H9 (cell line): ENCODE data around the gene MX1. TPM values are rescaled to one million over a fixed set of nuclear protein-coding genes. Genes with fewer than 3 reads are reported as not detected.

Experiments
- DNase-seq: peaks from one replicate; pipeline ENCODE4 v3.0.0-alpha.2; 2017
- H2AFZ ChIP-seq: one replicate; pipeline ENCODE4 v1.6.1; 2013; ENCODE audit warnings: mild to moderate bottlenecking, low read length, control low read depth, moderate library complexity
- H2AK5ac ChIP-seq: 2 replicates; pipeline ENCODE4 v1.6.1; 2013; ENCODE audit warnings: low read length, control low read depth, mixed read lengths; ENCODE audit not compliant: insufficient read length
- H2BK120ac ChIP-seq: one replicate; pipeline ENCODE4 v1.6.1; 2013; ENCODE audit warnings: low read depth, mild to moderate bottlenecking, low read length, control low read depth, inconsistent platforms; ENCODE audit not compliant: poor library complexity, severe bottlenecking
- H2BK12ac ChIP-seq: 2 replicates; pipeline ENCODE4 v1.6.1; 2013; ENCODE audit warnings: low read length, control low read depth, mixed read lengths, low read depth; ENCODE audit not compliant: insufficient read length
- H2BK15ac ChIP-seq: 2 replicates; pipeline ENCODE4 v1.6.1; 2013; ENCODE audit warnings: low read depth, low read length, control low read depth
- H2BK20ac ChIP-seq: one replicate; pipeline ENCODE4 v1.6.1; 2013; ENCODE audit warnings: low read depth, mild to moderate bottlenecking, low read length, control low read depth, inconsistent platforms; ENCODE audit not compliant: poor library complexity, severe bottlenecking
- H2BK5ac ChIP-seq: 2 replicates; pipeline ENCODE4 v1.6.1; 2013; ENCODE audit warnings: low read length, control low read depth, mixed read lengths; ENCODE audit not compliant: insufficient read length
- H3K14ac ChIP-seq: 2 replicates; pipeline ENCODE4 v1.6.1; 2013; ENCODE audit warnings: low read length, control low read depth; ENCODE audit not compliant: insufficient read depth
- H3K18ac ChIP-seq: 2 replicates; pipeline ENCODE4 v1.6.1; 2013; ENCODE audit warnings: low read depth, mild to moderate bottlenecking, mixed read lengths, low read length, control low read depth; ENCODE audit not compliant: insufficient read length
- H3K23ac ChIP-seq: 2 replicates; pipeline ENCODE4 v1.6.1; 2013; ENCODE audit warnings: low read length, control low read depth, mixed read lengths, low read depth; ENCODE audit not compliant: insufficient read length
- H3K23me2 ChIP-seq: 2 replicates; pipeline ENCODE4 v1.6.1; 2013; ENCODE audit warnings: low read depth, mild to moderate bottlenecking, mixed read lengths, low read length, control low read depth; ENCODE audit not compliant: insufficient read length, poor library complexity, severe bottlenecking
- H3K27ac ChIP-seq: 2 replicates; pipeline ENCODE4 v1.5.1; 2013; ENCODE audit warnings: low read length, control low read depth, mixed read lengths, low read depth; ENCODE audit not compliant: insufficient read length
- H3K27me3 ChIP-seq: 2 replicates; pipeline ENCODE4 v1.6.1; 2013; ENCODE audit warnings: low read length, control low read depth, inconsistent platforms; ENCODE audit not compliant: insufficient read depth
- H3K4ac ChIP-seq: 2 replicates; pipeline ENCODE4 v1.6.1; 2013; ENCODE audit warnings: low read depth, mild to moderate bottlenecking, control low read depth, inconsistent platforms, low read length, moderate library complexity
- H3K4me1 ChIP-seq: 2 replicates; pipeline ENCODE4 v1.6.1; 2013; ENCODE audit warnings: low read length, control low read depth, inconsistent platforms; ENCODE audit not compliant: insufficient read depth
- H3K4me2 ChIP-seq: 2 replicates; pipeline ENCODE4 v1.6.1; 2013; ENCODE audit warnings: low read length, control low read depth, mixed read lengths; ENCODE audit not compliant: insufficient read length, insufficient read depth
- H3K56ac ChIP-seq: 2 replicates; pipeline ENCODE4 v1.6.1; 2013; ENCODE audit warnings: low read depth, mild to moderate bottlenecking, mixed read lengths, low read length, control low read depth; ENCODE audit not compliant: insufficient read length
- H3K79me1 ChIP-seq: 2 replicates; pipeline ENCODE4 v1.6.1; 2013; ENCODE audit warnings: low read depth, mild to moderate bottlenecking, moderate library complexity, low read length, control low read depth, inconsistent platforms; ENCODE audit not compliant: insufficient read depth, poor library complexity, severe bottlenecking
- H3K79me2 ChIP-seq: 2 replicates; pipeline ENCODE4 v1.6.1; 2013; ENCODE audit warnings: low read length, control low read depth, inconsistent platforms; ENCODE audit not compliant: insufficient read depth
- H3K9ac ChIP-seq: 2 replicates; pipeline ENCODE4 v1.6.1; 2013; ENCODE audit warnings: low read length, control low read depth, mixed read lengths; ENCODE audit not compliant: insufficient read length; ENCODE audit errors: extremely low read depth
- H3K9me3 ChIP-seq: one replicate; pipeline ENCODE4 v1.6.1; 2013; ENCODE audit warnings: low read depth, low read length, inconsistent platforms; ENCODE audit not compliant: control insufficient read depth
- H3T11ph ChIP-seq: one replicate; pipeline ENCODE4 v1.6.1; 2013; ENCODE audit warnings: mild to moderate bottlenecking, low read length, control low read depth, inconsistent platforms
- H4K20me1 ChIP-seq: one replicate; pipeline ENCODE4 v1.6.1; 2013; ENCODE audit not compliant: control insufficient read depth, insufficient read length, insufficient read depth
- H4K5ac ChIP-seq: 2 replicates; pipeline ENCODE4 v1.6.1; 2013; ENCODE audit warnings: low read depth, mild to moderate bottlenecking, mixed read lengths, low read length, control low read depth; ENCODE audit not compliant: insufficient read length
- H4K8ac ChIP-seq: replicated peaks from 2 replicates; pipeline ENCODE4 v1.6.1; 2013; ENCODE audit warnings: low read length, control low read depth, mixed read lengths, low read depth; ENCODE audit not compliant: insufficient read length
- H4K91ac ChIP-seq: 2 replicates; pipeline ENCODE4 v1.6.1; 2013; ENCODE audit warnings: low read depth, mild to moderate bottlenecking, moderate library complexity, mixed read lengths, low read length, control low read depth; ENCODE audit not compliant: insufficient read length
- H3K27ac Mint-ChIP-seq, 3 experiments: 2 replicates in 2 of 3; 3 replicates in 1 of 3; pipeline ENCODE4 v1.8.0; 2020 to 2021; ENCODE audit warnings: mixed read lengths in 3 of 3, mild to moderate bottlenecking in 1 of 3, moderate library complexity in 1 of 3
- H3K27me3 Mint-ChIP-seq: 2 replicates; pipeline ENCODE4 v1.8.0; 2021; ENCODE audit warnings: low read depth, mild to moderate bottlenecking, moderate library complexity, mixed read lengths
- H3K36me3 Mint-ChIP-seq, 3 experiments: 2 replicates in 2 of 3; 3 replicates in 1 of 3; pipeline ENCODE4 v1.8.0; 2020 to 2021; ENCODE audit warnings: low read depth in 3 of 3, mixed read lengths in 3 of 3; ENCODE audit not compliant: insufficient read depth in 1 of 3
- H3K4me1 Mint-ChIP-seq, 2 experiments: 2 replicates each; pipeline ENCODE4 v1.8.0; 2020; ENCODE audit warnings: mixed read lengths in 2 of 2
- H3K4me3 Mint-ChIP-seq, 2 experiments: 2 replicates in 1 of 2; 3 replicates in 1 of 2; pipeline ENCODE4 v1.8.0; 2020 to 2021; ENCODE audit warnings: mild to moderate bottlenecking in 2 of 2, mixed read lengths in 2 of 2, moderate library complexity in 1 of 2
- H3K9me3 Mint-ChIP-seq, 2 experiments: 2 replicates in 1 of 2; 3 replicates in 1 of 2; pipeline ENCODE4 v1.8.0; 2020; ENCODE audit warnings: mild to moderate bottlenecking in 2 of 2, mixed read lengths in 2 of 2, moderate library complexity in 1 of 2
- WGBS: extraction: QIAGEN DNeasy Blood & Tissue Kit; methylation state at CpG from one replicate; pipeline ENCODE4 v1.1.7; 2013; ENCODE audit warnings: missing lambda C conversion rate, low lambda C conversion rate, mixed read lengths; ENCODE audit not compliant: insufficient read length; ENCODE audit errors: extremely low coverage; 5-methylcytosine and 5-hydroxymethylcytosine counted together
- total RNA-seq: library from RNA; stranded (reverse); gene quantifications from 2 replicates; pipeline ENCODE4 v1.2.1, GENCODE V29; 2021
- TF ChIP-seq, protein P1 (sequence below): fragments of 200-600 bp; sonication (generic); conservative IDR thresholded peaks from 3 replicates; pipeline ENCODE4 v1.8.0; 2021; ENCODE audit warnings: antibody characterized with exemption, mild to moderate bottlenecking

The MX1 gene
- total RNA-seq, 1 experiment from 2014 or later: 6.3 TPM

DNA sequence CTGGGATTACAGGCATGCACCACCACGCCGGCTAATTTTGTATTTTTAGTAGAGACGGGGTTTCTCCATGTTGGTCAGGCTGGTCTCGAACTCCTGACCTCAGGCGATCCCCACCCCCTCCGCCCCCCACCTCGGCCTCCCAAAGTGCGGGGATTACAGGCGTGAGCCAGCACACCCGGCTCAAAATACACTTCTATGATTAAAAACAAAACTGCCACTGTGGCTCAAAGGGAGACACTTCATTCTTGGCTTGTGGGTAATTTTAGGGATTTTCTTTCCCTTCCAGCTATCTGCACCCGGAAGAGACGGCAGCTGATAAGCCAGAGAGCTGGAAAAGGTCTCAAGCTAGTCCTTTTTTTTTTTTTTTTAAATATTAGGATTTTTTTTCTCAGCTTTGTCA is 57.4 kb downstream of the MX1 start:
- no peak overlapping the region for H2BK12ac ChIP-seq
- Mint-ChIP-seq H3K4me3 (no peak overlapping the region), H3K4me1 (peaks cover 28 to 38% of the 10 kb centered on the region in 2 experiments), H3K9me3 (no peaks in the 10 kb centered on the region), H3K27me3 (no peaks in the 10 kb centered on the region), H3K27ac (no peak overlapping the region), H3K36me3 (peaks cover 7 to 39% (median 18%) of the 10 kb centered on the region in 3 experiments; a peak in 5 of 7 replicates)
- no peak overlapping the region for H4K91ac ChIP-seq
- no peak overlapping the region for H3K4me2 ChIP-seq
- H3K56ac ChIP-seq: no peak overlapping the region
- no peaks in the 10 kb centered on the region for H3K23me2 ChIP-seq
- TF ChIP-seq, protein P1, sequence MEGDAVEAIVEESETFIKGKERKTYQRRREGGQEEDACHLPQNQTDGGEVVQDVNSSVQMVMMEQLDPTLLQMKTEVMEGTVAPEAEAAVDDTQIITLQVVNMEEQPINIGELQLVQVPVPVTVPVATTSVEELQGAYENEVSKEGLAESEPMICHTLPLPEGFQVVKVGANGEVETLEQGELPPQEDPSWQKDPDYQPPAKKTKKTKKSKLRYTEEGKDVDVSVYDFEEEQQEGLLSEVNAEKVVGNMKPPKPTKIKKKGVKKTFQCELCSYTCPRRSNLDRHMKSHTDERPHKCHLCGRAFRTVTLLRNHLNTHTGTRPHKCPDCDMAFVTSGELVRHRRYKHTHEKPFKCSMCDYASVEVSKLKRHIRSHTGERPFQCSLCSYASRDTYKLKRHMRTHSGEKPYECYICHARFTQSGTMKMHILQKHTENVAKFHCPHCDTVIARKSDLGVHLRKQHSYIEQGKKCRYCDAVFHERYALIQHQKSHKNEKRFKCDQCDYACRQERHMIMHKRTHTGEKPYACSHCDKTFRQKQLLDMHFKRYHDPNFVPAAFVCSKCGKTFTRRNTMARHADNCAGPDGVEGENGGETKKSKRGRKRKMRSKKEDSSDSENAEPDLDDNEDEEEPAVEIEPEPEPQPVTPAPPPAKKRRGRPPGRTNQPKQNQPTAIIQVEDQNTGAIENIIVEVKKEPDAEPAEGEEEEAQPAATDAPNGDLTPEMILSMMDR: no peak
- no peak overlapping the region for H3K4ac ChIP-seq
- H3K23ac ChIP-seq: no peak overlapping the region
- peaks cover 5% of the 10 kb centered on the region; the same call in 1 of the 2 replicates for H3K4me1 ChIP-seq
- no peaks in the 10 kb centered on the region for H4K20me1 ChIP-seq
- H3K79me2 ChIP-seq: no peaks in the 10 kb centered on the region
- H2BK120ac ChIP-seq: no peak overlapping the region
- no peak overlapping the region for H3T11ph ChIP-seq
- H3K27ac ChIP-seq: no peak overlapping the region
- H2AFZ ChIP-seq: no peak overlapping the region
- no peaks in the 10 kb centered on the region for H3K9me3 ChIP-seq
- DNase-seq: no peak
- no peak overlapping the region for H2BK20ac ChIP-seq
- H3K27me3 ChIP-seq: no peaks in the 10 kb centered on the region
- no peak overlapping the region for H2BK15ac ChIP-seq
- no peak overlapping the region for H4K8ac ChIP-seq
- H3K79me1 ChIP-seq: no peaks in the 10 kb centered on the region
- no peak overlapping the region for H2BK5ac ChIP-seq
- no peak overlapping the region for H3K18ac ChIP-seq
- no CpG with 5 or more reads among the region's 12 CpGs for WGBS
- no peak overlapping the region for H4K5ac ChIP-seq
- no peak overlapping the region for H3K14ac ChIP-seq
- no peak overlapping the region for H3K9ac ChIP-seq
- H2AK5ac ChIP-seq: no peak overlapping the region
